ENCODE measurements around the gene RACGAP1. TPM values are rescaled to one million over a fixed set of nuclear protein-coding genes. Genes with fewer than 3 reads are reported as not detected.

Gene RACGAP1
- total RNA-seq, 4 donors from 2014 or later = 13.8 to 20.4 (median 16.2) TPM

DNA sequence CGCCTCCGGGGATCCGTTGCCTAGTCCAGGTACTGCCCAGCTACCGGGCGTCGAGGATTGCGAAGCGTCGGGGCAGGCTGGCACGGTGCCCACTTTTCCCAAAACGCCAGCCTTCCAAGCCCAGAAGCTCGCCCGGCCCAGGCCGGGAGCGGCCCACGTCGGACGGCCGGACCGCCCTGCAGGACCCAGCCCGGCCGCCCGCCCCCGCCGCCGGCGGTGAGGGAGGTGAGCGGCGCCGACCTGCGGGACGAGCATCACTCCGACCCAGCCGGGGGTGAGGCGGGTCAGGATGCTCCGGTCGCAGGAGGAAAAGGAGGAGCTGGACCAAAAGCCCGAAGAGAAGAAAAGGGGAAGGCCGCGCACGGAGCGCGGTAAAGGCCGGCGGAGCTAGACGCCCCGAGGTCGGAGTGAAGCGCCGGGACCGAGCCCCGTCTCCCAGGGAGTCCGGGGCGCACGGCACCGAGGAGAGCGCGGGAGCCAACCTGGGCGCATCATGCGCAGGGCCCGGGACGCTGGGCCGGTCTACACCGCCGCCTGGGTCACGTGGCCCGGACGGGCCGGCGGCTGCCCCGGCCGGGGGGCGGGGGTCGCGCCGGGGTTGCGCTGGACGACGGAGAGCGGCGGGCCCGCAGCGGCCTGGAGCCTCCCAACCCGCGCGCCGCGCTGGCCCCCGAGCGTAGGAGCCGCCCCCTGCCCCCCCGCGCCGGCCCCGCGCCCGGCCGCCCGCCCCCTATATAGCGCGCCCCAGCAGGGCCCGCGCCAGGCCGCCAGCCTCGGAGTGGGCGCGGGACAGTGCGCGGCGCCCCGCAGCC, 64.0 kb downstream of the RACGAP1 start, which contains the start of gene AQP5:
Gene AQP5, plus strand, starts transcription at position 762 of the 812 bp plus-strand sequence. CDS start 146 bp downstream, outside the sequence.
- H3K27me3 ChIP-seq = peaks cover 45% of the 10 kb centered on the region
- WGBS = 8% methylated on average over 37 of the region's 111 CpGs

DNA sequence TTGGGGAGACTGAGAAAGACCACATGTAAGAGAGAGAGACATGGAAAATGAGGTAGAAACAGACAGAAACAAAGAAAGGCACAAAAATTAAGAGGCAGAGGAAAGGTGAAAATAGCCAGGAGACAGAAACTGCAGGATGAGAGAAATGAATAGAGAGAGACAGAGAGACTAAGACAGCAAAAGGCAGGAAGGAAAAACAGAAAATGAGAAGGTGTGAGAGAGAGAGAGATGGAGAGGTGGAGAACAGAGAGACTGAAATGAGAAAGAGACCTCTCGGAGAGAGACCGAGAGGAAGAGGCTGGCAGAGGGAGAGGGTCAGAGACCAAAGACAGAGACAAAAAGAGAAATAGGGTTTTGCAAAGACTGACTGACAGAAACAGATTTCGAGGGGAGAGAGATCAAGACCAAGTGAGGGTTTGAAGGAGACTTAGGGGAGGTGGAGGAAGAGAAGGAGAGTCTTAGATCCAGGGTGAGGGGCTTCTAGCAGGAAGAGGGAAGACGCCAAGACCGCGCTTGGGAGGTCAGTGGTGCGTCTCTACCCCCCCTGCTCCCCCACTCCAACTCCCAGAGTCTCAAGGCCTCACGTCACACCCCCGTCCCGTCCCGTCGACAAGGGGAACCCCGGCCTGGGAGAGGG, 64.7 kb downstream of the RACGAP1 start:
- no peak for DNase-seq (ENCODE audit: low spot score in 2 of 2)
- Histone ChIP-seq H3K36me3 (no peaks in the 10 kb centered on the region), H3K4me3 (peak overlapping the region; percentile 48), H3K4me1 (peaks cover 21% of the 10 kb centered on the region), H3K27me3 (peaks cover 52% of the 10 kb centered on the region), H3K9me3 (no peaks in the 10 kb centered on the region), H3K27ac (peak overlapping the region; percentile 69)
- WGBS = 52% methylated on average over 13 of the region's 13 CpGs
- TF ChIP-seq EP300 (IDR thresholded peaks at IDR 0.05) (no peak), POLR2A (IDR thresholded peaks at IDR 0.05) (no peak), POLR2AphosphoS5 (IDR thresholded peaks at IDR 0.05) (no peak)
- TF ChIP-seq, protein P1, sequence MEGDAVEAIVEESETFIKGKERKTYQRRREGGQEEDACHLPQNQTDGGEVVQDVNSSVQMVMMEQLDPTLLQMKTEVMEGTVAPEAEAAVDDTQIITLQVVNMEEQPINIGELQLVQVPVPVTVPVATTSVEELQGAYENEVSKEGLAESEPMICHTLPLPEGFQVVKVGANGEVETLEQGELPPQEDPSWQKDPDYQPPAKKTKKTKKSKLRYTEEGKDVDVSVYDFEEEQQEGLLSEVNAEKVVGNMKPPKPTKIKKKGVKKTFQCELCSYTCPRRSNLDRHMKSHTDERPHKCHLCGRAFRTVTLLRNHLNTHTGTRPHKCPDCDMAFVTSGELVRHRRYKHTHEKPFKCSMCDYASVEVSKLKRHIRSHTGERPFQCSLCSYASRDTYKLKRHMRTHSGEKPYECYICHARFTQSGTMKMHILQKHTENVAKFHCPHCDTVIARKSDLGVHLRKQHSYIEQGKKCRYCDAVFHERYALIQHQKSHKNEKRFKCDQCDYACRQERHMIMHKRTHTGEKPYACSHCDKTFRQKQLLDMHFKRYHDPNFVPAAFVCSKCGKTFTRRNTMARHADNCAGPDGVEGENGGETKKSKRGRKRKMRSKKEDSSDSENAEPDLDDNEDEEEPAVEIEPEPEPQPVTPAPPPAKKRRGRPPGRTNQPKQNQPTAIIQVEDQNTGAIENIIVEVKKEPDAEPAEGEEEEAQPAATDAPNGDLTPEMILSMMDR (IDR thresholded peaks at IDR 0.05) = no peak

More for the DNA sequence above, 64.0 kb downstream of the RACGAP1 start, which contains the start of gene AQP5:
- Histone ChIP-seq H3K4me3 (peak within 1 kb of the TSS; percentile 48), H3K9me3 (no peaks in the 10 kb centered on the region), H3K4me1 (peaks cover 21% of the 10 kb centered on the region), H3K27ac (peak within 1 kb of the TSS; percentile 69), H3K36me3 (no peaks in the 10 kb centered on the region)
- no peak for DNase-seq (ENCODE audit: low spot score in 2 of 2)
- TF ChIP-seq, protein P1 (IDR thresholded peaks at IDR 0.05) = no peak
- TF ChIP-seq EP300 (IDR thresholded peaks at IDR 0.05) (no peak), POLR2A (IDR thresholded peaks at IDR 0.05) (no peak), POLR2AphosphoS5 (IDR thresholded peaks at IDR 0.05) (no peak)

DNA sequence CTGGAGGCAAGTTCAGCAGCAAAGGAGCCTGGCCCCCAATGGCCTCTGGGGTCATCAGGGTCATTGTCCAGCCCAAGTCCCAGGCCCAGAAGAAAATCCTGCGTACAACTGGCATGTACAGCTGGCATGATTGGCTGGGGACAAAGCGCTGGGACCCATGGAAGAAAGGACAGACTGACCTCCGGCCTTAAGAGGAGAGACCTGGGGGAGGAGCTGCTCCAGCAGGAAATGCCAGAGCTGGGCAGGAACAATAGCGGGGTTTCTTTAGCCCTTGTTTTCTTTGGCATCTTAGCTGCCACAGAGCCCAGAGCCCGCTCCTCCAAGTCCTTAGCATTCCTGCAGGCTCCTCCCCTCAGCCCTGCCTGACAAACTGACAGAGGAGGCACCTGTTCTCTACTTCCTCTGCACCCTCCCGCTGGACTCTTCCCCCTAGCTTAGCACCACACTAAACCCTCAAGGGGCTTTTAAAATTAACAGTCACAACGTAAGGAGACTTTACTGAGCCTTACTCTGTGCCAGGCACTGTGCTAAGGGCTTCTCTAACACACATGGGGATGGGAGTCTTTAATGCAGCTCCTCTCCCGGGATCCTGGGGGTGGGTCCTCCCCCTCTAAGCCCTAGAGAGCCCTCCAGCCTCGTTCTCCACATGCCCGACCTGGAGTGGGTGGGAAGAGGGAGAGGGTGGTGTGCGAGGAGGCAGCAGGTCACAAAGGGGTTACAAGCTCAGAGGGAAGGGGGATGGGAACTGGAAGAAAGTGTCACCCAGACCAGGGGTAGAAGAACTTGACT, 65.4 kb downstream of the RACGAP1 start:
- Histone ChIP-seq H3K27ac (peak overlapping the region; percentile 54), H3K27me3 (peaks cover 57% of the 10 kb centered on the region)

DNA sequence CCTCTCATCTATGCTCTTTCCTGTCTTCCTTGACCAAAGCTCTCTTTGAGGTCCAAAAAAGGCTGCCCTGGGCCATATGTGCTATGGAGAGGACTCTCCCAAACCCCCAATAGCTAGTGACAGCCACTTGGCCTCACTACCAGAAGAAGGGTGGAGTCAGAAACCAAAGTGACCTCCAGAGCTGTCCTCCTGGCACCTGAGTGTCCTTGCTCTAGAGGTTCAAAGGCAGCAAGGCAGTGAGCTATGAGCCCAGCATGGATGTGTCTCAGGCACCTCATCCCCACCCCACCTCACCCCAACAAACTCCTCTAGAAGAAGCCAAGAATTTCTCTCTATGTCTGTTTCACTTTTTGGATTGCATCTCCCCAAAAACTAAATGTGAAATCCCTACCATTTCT, 67.7 kb downstream of the RACGAP1 start:
- H3K36me3 ChIP-seq = no peaks in the 10 kb centered on the region
- H3K9me3 ChIP-seq = no peaks in the 10 kb centered on the region
- no peak for DNase-seq (ENCODE audit: low spot score in 2 of 2)
- H3K27me3 ChIP-seq = peaks cover 67% of the 10 kb centered on the region
- no peak overlapping the region for H3K27ac ChIP-seq
- no peak for TF ChIP-seq POLR2AphosphoS5 (IDR thresholded peaks at IDR 0.05)
- TF ChIP-seq, protein P1 (IDR thresholded peaks at IDR 0.05) = no peak
- TF ChIP-seq POLR2A (IDR thresholded peaks at IDR 0.05) = no peak
- no peak for TF ChIP-seq EP300 (IDR thresholded peaks at IDR 0.05)
- peaks cover 24% of the 10 kb centered on the region for H3K4me1 ChIP-seq
- no peak overlapping the region for H3K4me3 ChIP-seq

More for the DNA sequence above, 65.4 kb downstream of the RACGAP1 start:
- WGBS = 45% methylated on average over 11 of the region's 11 CpGs
- DNase-seq (ENCODE audit: low spot score in 2 of 2) = no peak
- H3K36me3 ChIP-seq = no peaks in the 10 kb centered on the region
- H3K4me3 ChIP-seq = no peak overlapping the region
- TF ChIP-seq POLR2AphosphoS5 (IDR thresholded peaks at IDR 0.05) (no peak), EP300 (IDR thresholded peaks at IDR 0.05) (no peak), POLR2A (IDR thresholded peaks at IDR 0.05) (no peak)
- TF ChIP-seq, protein P1 (IDR thresholded peaks at IDR 0.05) = no peak
- peaks cover 29% of the 10 kb centered on the region for H3K4me1 ChIP-seq
- no peaks in the 10 kb centered on the region for H3K9me3 ChIP-seq
